GM21390 (cell line): ENCODE data around the gene SLC5A6.
"Not testable (repeated sequence)": the region's sequence is repeated elsewhere in the genome, so short reads cannot be mapped to it uniquely, and the experiment has no call there.

Experiments used
- ATAC-seq: cut with Tn5 transposase; IDR thresholded peaks from one replicate; pipeline ENCODE4 v1.9.1; 2021; ENCODE audit not compliant: unreplicated experiment

Gene SLC5A6

GRCh38 chr2:27208486-27209050 is 3.5 kb downstream of the SLC5A6 start:
- no peak for ATAC-seq

GRCh38 chr2:27206346-27206745 is 5.7 kb downstream of the SLC5A6 start:
- no peak for ATAC-seq

- ATAC-seq: no peak
Observed at GRCh38 chr2:27205206-27205605, 6.9 kb downstream of the SLC5A6 start.

- ATAC-seq: no peak
Observed at GRCh38 chr2:27204566-27204965, 7.5 kb downstream of the SLC5A6 start.

GRCh38 chr2:27203741-27204140 is 8.3 kb downstream of the SLC5A6 start:
- no peak for ATAC-seq

- no peak for ATAC-seq
Observed at GRCh38 chr2:27202854-27203253, 9.2 kb downstream of the SLC5A6 start.

- ATAC-seq: no peak
Observed at GRCh38 chr2:27201675-27202074, 10.4 kb downstream of the SLC5A6 start.

GRCh38 chr2:27199241-27199640 is 12.8 kb downstream of the SLC5A6 start:
- ATAC-seq: no peak

GRCh38 chr2:27198627-27199026 is 13.4 kb downstream of the SLC5A6 start:
- no peak for ATAC-seq

- ATAC-seq: not testable (repeated sequence)
Observed at GRCh38 chr2:27198068-27198467, 14.0 kb downstream of the SLC5A6 start.

GRCh38 chr2:27195799-27196198 is 16.3 kb downstream of the SLC5A6 start:
- not testable (repeated sequence) for ATAC-seq

- ATAC-seq: no peak
Observed at GRCh38 chr2:27194538-27195354, 17.3 kb downstream of the SLC5A6 start.

GRCh38 chr2:27191070-27191829 is 20.8 kb downstream of the SLC5A6 start:
- ATAC-seq: peak; percentile 55

- ATAC-seq: no peak
Observed at GRCh38 chr2:27189989-27190388, 22.1 kb downstream of the SLC5A6 start.

- no peak for ATAC-seq
Observed at GRCh38 chr2:27186613-27187345, 25.3 kb downstream of the SLC5A6 start.

GRCh38 chr2:27185331-27186026 is 26.6 kb downstream of the SLC5A6 start:
- no peak for ATAC-seq

- ATAC-seq: no peak
Observed at GRCh38 chr2:27184115-27184514, 28.0 kb downstream of the SLC5A6 start.

- ATAC-seq: no peak
Observed at GRCh38 chr2:27182346-27182745, 29.7 kb downstream of the SLC5A6 start.

- ATAC-seq: no peak
Observed at GRCh38 chr2:27179344-27180000, 32.6 kb downstream of the SLC5A6 start.

GRCh38 chr2:27178469-27178868 is 33.6 kb downstream of the SLC5A6 start:
- ATAC-seq: no peak
